GM12878 (cell line): ENCODE measurements around the gene CNPY1. TPM values are rescaled to one million over a fixed set of nuclear protein-coding genes. Genes with fewer than 3 reads are reported as not detected.

Experiments used
- ATAC-seq: fragments of 200-7000 bp; cut with Tn5 transposase; 3 replicates; pipeline ENCODE4 v1.9.1; 2020; ENCODE audit warnings: mild to moderate bottlenecking, moderate library complexity
- BruUV-seq: library from RNA; stranded (reverse); fragments of 400-500 nt; replicated peaks from 2 replicates; lab custom pipeline; 2021; lab: Mats Ljungman, UMichigan
- CTCF ChIA-PET: fragments of 300-600 bp; sonication (Branson Sonifier 250); formaldehyde crosslinking; extraction: SDS; loops from one replicate; lab custom pipeline; 2021; ENCODE audit warnings: inconsistent platforms; lab: Yijun Ruan, JAX
- POLR2A ChIA-PET: fragments of 350-600 bp; formaldehyde crosslinking; extraction: SDS; loops from one replicate; lab custom pipeline; 2021; ENCODE audit warnings: inconsistent platforms; lab: Charles Lee
- RAD21 ChIA-PET: fragments of 300-600 bp; sonication (Branson Sonifier 250); formaldehyde crosslinking; loops from one replicate; lab custom pipeline; 2023; ENCODE audit warnings: antibody characterized with exemption; ENCODE audit not compliant: unreplicated experiment; lab: Charles Lee
- SMC1A ChIA-PET: fragments of 300-600 bp; sonication (Branson Sonifier 250); formaldehyde crosslinking; loops from one replicate; lab custom pipeline; 2023; ENCODE audit not compliant: unreplicated experiment, uncharacterized antibody; lab: Charles Lee
- DNase-seq: peaks from one replicate; pipeline ENCODE4 v3.0.0-alpha.2; 2011; ENCODE audit warnings: low read depth, low spot score
- FAIRE-seq: peaks from 3 replicates; lab custom pipeline; 2011; peaks lifted over from hg19 to GRCh38; lab: Jason Lieb, UNC
- H2AFZ ChIP-seq: 2 replicates; pipeline ENCODE4 v1.6.0; 2011; ENCODE audit warnings: low read depth, low read length, control low read depth; ENCODE audit not compliant: control insufficient read depth
- H3K27ac ChIP-seq: 2 replicates; pipeline ENCODE4 v1.5.1; 2011; ENCODE audit warnings: control low read depth; ENCODE audit not compliant: control insufficient read depth, insufficient read depth
- H3K27me3 ChIP-seq, 2 experiments: replicated peaks in 1 of 2; 2 replicates each; pipeline versions ENCODE4 v1.6.0 to v1.6.1; 2011; ENCODE audit warnings: low read length in 1 of 2; ENCODE audit not compliant: control insufficient read depth in 2 of 2, insufficient read depth in 2 of 2
- H3K36me3 ChIP-seq, 2 experiments: 2 replicates each; pipeline ENCODE4 v1.5.1; 2011; ENCODE audit warnings: low read length in 1 of 2; ENCODE audit not compliant: control insufficient read depth in 2 of 2, insufficient read depth in 2 of 2
- H3K4me1 ChIP-seq: 2 replicates; pipeline ENCODE4 v1.6.1; 2011; ENCODE audit warnings: mild to moderate bottlenecking, low read length, moderate library complexity, mixed read lengths; ENCODE audit not compliant: control insufficient read depth, insufficient read depth
- H3K4me2 ChIP-seq: 2 replicates; pipeline ENCODE4 v1.6.0; 2011; ENCODE audit warnings: control low read depth; ENCODE audit not compliant: control insufficient read depth, insufficient read depth
- H3K4me3 ChIP-seq: fragments of 200-600 bp; sonication (generic); 2 replicates; pipeline ENCODE4 v1.5.1; 2016
- H3K79me2 ChIP-seq: 2 replicates; pipeline ENCODE4 v1.6.0; 2011; ENCODE audit warnings: low read length; ENCODE audit not compliant: control insufficient read depth, insufficient read depth
- H3K9ac ChIP-seq: 2 replicates; pipeline ENCODE4 v1.8.0; 2011; ENCODE audit warnings: low read length, control low read depth, mixed read lengths; ENCODE audit not compliant: control insufficient read depth, insufficient read depth
- H3K9me3 ChIP-seq: replicated peaks from 3 replicates; pipeline ENCODE4 v1.5.1; 2011; ENCODE audit warnings: mild to moderate bottlenecking, low read length; ENCODE audit not compliant: control insufficient read depth, insufficient read depth
- H4K20me1 ChIP-seq: 2 replicates; pipeline ENCODE4 v1.6.0; 2011; ENCODE audit not compliant: control insufficient read depth, insufficient read depth
- BCL3 ChIP-seq: IDR thresholded peaks from 2 replicates; pipeline ENCODE4 v1.6.1; 2011; ENCODE audit warnings: borderline replicate concordance, low read depth, mild to moderate bottlenecking, moderate library complexity, low read length; ENCODE audit not compliant: insufficient read depth, poor library complexity, severe bottlenecking
- ELK1 ChIP-seq: IDR thresholded peaks from 2 replicates; pipeline ENCODE4 v1.6.1; 2012; ENCODE audit warnings: low read depth, low read length, improper control_type of control experiment
- IRF4 ChIP-seq: IDR thresholded peaks from 2 replicates; pipeline ENCODE4 v1.6.1; 2011; ENCODE audit warnings: low read depth, low read length
- MEF2A ChIP-seq: IDR thresholded peaks from 2 replicates; pipeline ENCODE4 v1.6.1; 2011; ENCODE audit warnings: low read depth, mild to moderate bottlenecking, low read length, moderate library complexity; ENCODE audit not compliant: insufficient read depth
- NKRF ChIP-seq: fragments of 450-650 bp; conservative IDR thresholded peaks from 2 replicates; pipeline ENCODE4 v1.6.1; 2017; ENCODE audit warnings: mild to moderate bottlenecking, moderate library complexity
- POLR2AphosphoS5 ChIP-seq: IDR thresholded peaks from 2 replicates; pipeline ENCODE4 v1.6.1; 2011; ENCODE audit warnings: mild to moderate bottlenecking, low read length, inconsistent platforms
- PRDM15 ChIP-seq: fragments of 450-650 bp; formaldehyde crosslinking; IDR thresholded peaks from 2 replicates; pipeline ENCODE4 v1.4.0; 2020; ENCODE audit warnings: mild to moderate bottlenecking, moderate library complexity
- ZNF24 ChIP-seq: fragments of 450-650 bp; IDR thresholded peaks from 2 replicates; pipeline ENCODE4 v1.6.1; 2017; ENCODE audit warnings: antibody characterized with exemption, mild to moderate bottlenecking
- WGBS: methylation state at CpG from one replicate; pipeline ENCODE4 v1.1.6; 2016; ENCODE audit warnings: low lambda C conversion rate; ENCODE audit not compliant: insufficient replicate concordance, insufficient coverage; ENCODE audit errors: missing lambda C conversion rate; 5-methylcytosine and 5-hydroxymethylcytosine counted together
- in situ Hi-C: fragments of 300-500 bp; cut with MboI; formaldehyde crosslinking; loops from 9 replicates; pipeline ENCODE4 v1.14.3; 2018; ENCODE audit warnings: mixed read lengths
- intact Hi-C: fragments of 100-400 bp; cut with micrococcal nuclease; formaldehyde crosslinking; loops from one replicate; pipeline ENCODE4 v1.14.2; 2022; ENCODE audit not compliant: unreplicated experiment
- polyA plus RNA-seq, 11 experiments: library from polyadenylated mRNA; depleted of rRNA in 4 of 11; unstranded in 6 of 11; stranded (reverse) in 5 of 11; fragments of >200 nt; fragmentation: Nextera tagmentation in 4 of 11; fragmentation: Illumina TruSeq in 1 of 11; extraction: Ambion mirVana in 4 of 11; extraction: Trizol in 1 of 11; gene quantifications; 1 replicate in 1 of 11; 2 replicates in 10 of 11; pipeline versions ENCODE4 v1.2.1 to v1.2.3, GENCODE V29; 2011 to 2016; ENCODE audit warnings: inconsistent platforms in 2 of 11, missing spikeins in 2 of 11, low read depth in 1 of 11
- total RNA-seq, 4 experiments: library from RNA; depleted of rRNA in 3 of 4; stranded (reverse); fragments of >200 nt in 3 of 4; fragmentation: Illumina TruSeq in 1 of 4; extraction: Trizol in 1 of 4; gene quantifications; 2 replicates each; pipeline versions ENCODE4 v1.2.1 to v1.2.3, GENCODE V29; 2013 to 2021

The CNPY1 gene
- total and polyA plus RNA-seq, 10 of the 15 experiments (the other 5 are each of a cell fraction or from before 2014, with no cell fraction given) = not detected

- CTCF ChIA-PET = no interaction called here
- H3K9ac ChIP-seq = no peak overlapping the region
- H4K20me1 ChIP-seq = no peaks in the 10 kb centered on the region
- FAIRE-seq = no peak
- RAD21 ChIA-PET = no interaction called here
- H2AFZ ChIP-seq = no peak overlapping the region
- H3K9me3 ChIP-seq = no peaks in the 10 kb centered on the region
- no TSS peak for BruUV-seq
- peak; percentile 43 for ATAC-seq
- in situ Hi-C loops (no loop called here), intact Hi-C loops (no loop called here)
- no peak for DNase-seq
- H3K4me1 ChIP-seq = no peaks in the 10 kb centered on the region
- H3K4me2 ChIP-seq = no peak overlapping the region
- TF ChIP-seq BCL3 = peak; percentile 43
- TF ChIP-seq NKRF = no peak
- no peak for TF ChIP-seq PRDM15 (CRISPR knock-in tag)
- no peak for TF ChIP-seq ELK1
- TF ChIP-seq ZNF24 = no peak
- no peak for TF ChIP-seq IRF4
- no peak for TF ChIP-seq POLR2AphosphoS5
- TF ChIP-seq MEF2A = no peak
- no peaks in the 10 kb centered on the region; a peak in 2 of 4 replicates for H3K27me3 ChIP-seq
- SMC1A ChIA-PET = no interaction called here
- no peak overlapping the region for H3K4me3 ChIP-seq
- H3K27ac ChIP-seq = no peak overlapping the region
- WGBS = 0% methylated on average over 3 of the region's 3 CpGs
- H3K79me2 ChIP-seq = no peaks in the 10 kb centered on the region
- POLR2A ChIA-PET = no interaction called here
- no peaks in the 10 kb centered on the region for H3K36me3 ChIP-seq
Measured at GRCh38 chr7:155580367-155580766, 34.0 kb upstream of the CNPY1 start.
